Mesothelial cell of epicardium (in vitro differentiated cells): ENCODE data around the gene CACFD1. TPM values are rescaled to one million over a fixed set of nuclear protein-coding genes. Genes with fewer than 3 reads are reported as not detected.

Experiments
- DNase-seq, 2 experiments: peaks; one replicate each; pipeline ENCODE4 v3.0.0; 2021; ENCODE audit warnings: low spot score in 2 of 2; ENCODE audit not compliant: unreplicated experiment in 2 of 2
- H3K27ac Mint-ChIP-seq: 2 replicates; pipeline ENCODE4 v1.8.0; 2021; ENCODE audit warnings: mixed read lengths
- H3K27me3 Mint-ChIP-seq: 2 replicates; pipeline ENCODE4 v1.8.0; 2021; ENCODE audit warnings: low read depth, mixed read lengths
- H3K36me3 Mint-ChIP-seq: 2 replicates; pipeline ENCODE4 v1.8.0; 2021; ENCODE audit warnings: mixed read lengths
- H3K4me1 Mint-ChIP-seq: 2 replicates; pipeline ENCODE4 v1.8.0; 2021; ENCODE audit warnings: mixed read lengths
- H3K4me3 Mint-ChIP-seq: 2 replicates; pipeline ENCODE4 v1.8.0; 2021; ENCODE audit warnings: mild to moderate bottlenecking, moderate library complexity, mixed read lengths
- H3K9me3 Mint-ChIP-seq: 2 replicates; pipeline ENCODE4 v1.8.0; 2021; ENCODE audit warnings: mixed read lengths
- CTCF ChIP-seq: fragments of 200-600 bp; sonication (generic); IDR thresholded peaks from one replicate; pipeline ENCODE4 v1.5.0; 2021; ENCODE audit warnings: antibody characterized with exemption; ENCODE audit not compliant: unreplicated experiment
- total RNA-seq: library from RNA; stranded (reverse); gene quantifications from 3 replicates; pipeline ENCODE4 v1.2.1, GENCODE V29; 2021

Gene CACFD1
- total RNA-seq, 1 donor from 2014 or later: 35.4 TPM

GRCh38 chr9:133519693-133520092, 59.9 kb downstream of the CACFD1 start:
- no peaks in the 10 kb centered on the region for H3K9me3 Mint-ChIP-seq
- no peak for DNase-seq
- TF ChIP-seq CTCF: no peak
- H3K36me3 Mint-ChIP-seq: no peaks in the 10 kb centered on the region
- peak overlapping the region; percentile 9 for H3K27ac Mint-ChIP-seq
- no peaks in the 10 kb centered on the region for H3K27me3 Mint-ChIP-seq
- no peak overlapping the region for H3K4me3 Mint-ChIP-seq
- peaks cover 31% of the 10 kb centered on the region for H3K4me1 Mint-ChIP-seq

GRCh38 chr9:133520121-133520835, 60.5 kb downstream of the CACFD1 start:
- Mint-ChIP-seq H3K9me3 (no peaks in the 10 kb centered on the region), H3K4me3 (no peak overlapping the region), H3K4me1 (peaks cover 31% of the 10 kb centered on the region), H3K36me3 (no peaks in the 10 kb centered on the region), H3K27me3 (no peaks in the 10 kb centered on the region), H3K27ac (no peak overlapping the region)
- TF ChIP-seq CTCF: no peak
- no peak for DNase-seq

Other genes with a start within 250 kb of the CACFD1 start
- 2.0 to 3.2 TPM (median 2.3 TPM) in 3 replicates for gene ABO, start 184.8 kb upstream of the CACFD1 start, total RNA-seq
- gene SURF6, start 123.8 kb upstream of the CACFD1 start, total RNA-seq: 22.8 to 25.6 TPM (median 24.9 TPM) in 3 replicates
- 35.1 to 39.4 TPM (median 36.0 TPM) in 3 replicates for gene MED22, start 111.8 kb upstream of the CACFD1 start, total RNA-seq
- 2,220 to 2,356 TPM (median 2,311 TPM) in 3 replicates for gene RPL7A, start 111.8 kb upstream of the CACFD1 start, total RNA-seq
- gene SURF1, start 103.5 kb upstream of the CACFD1 start, total RNA-seq: 29.4 to 31.4 TPM (median 30.0 TPM) in 3 replicates
- gene SURF2, start 103.4 kb upstream of the CACFD1 start, total RNA-seq: 10.3 to 12.7 TPM (median 12.1 TPM) in 3 replicates
- gene SURF4, start 83.9 kb upstream of the CACFD1 start, total RNA-seq: 147 to 152 TPM (median 149 TPM) in 3 replicates
- 6.6 to 7.5 TPM (median 6.7 TPM) in 3 replicates for gene STKLD1, start 83.6 kb upstream of the CACFD1 start, total RNA-seq
- 26.1 to 28.2 TPM (median 27.0 TPM) in 3 replicates for gene REXO4, start 42.0 kb upstream of the CACFD1 start, total RNA-seq
- 20.7 to 21.6 TPM (median 21.3 TPM) in 3 replicates for gene ADAMTS13, start 37.6 kb upstream of the CACFD1 start, total RNA-seq
- gene SLC2A6, start 19.1 kb downstream of the CACFD1 start, total RNA-seq: 8.2 to 9.0 TPM (median 8.2 TPM) in 3 replicates
- not detected in 3 replicates for gene MYMK, start 65.0 kb downstream of the CACFD1 start, total RNA-seq
- gene ADAMTSL2, start 74.7 kb downstream of the CACFD1 start, total RNA-seq: 6.2 to 7.0 TPM (median 6.5 TPM) in 3 replicates
- gene FAM163B, start 149.4 kb downstream of the CACFD1 start, total RNA-seq: 0.22 to 0.72 TPM (median 0.72 TPM) in 3 replicates
- not detected in 3 replicates for gene DBH, start 176.4 kb downstream of the CACFD1 start, total RNA-seq